Thyroid gland (tissue), 4 donors: Measurements from ENCODE around the gene HASPIN. TPM values are rescaled to one million over a fixed set of nuclear protein-coding genes. Genes with fewer than 3 reads are reported as not detected.

ENCODE experiments used
- DNase-seq, 2 donors: peaks; one replicate each; pipeline ENCODE4 v3.0.0-alpha.2; 2019
- H3K27ac ChIP-seq, 3 donors: fragments of 200-600 bp; sonication (generic); 1 replicate in 2 of 3; 2 replicates in 1 of 3; pipeline ENCODE4 v1.5.1; 2016 to 2019; ENCODE audit warnings: mild to moderate bottlenecking in 1 of 3, moderate library complexity in 1 of 3
- H3K27me3 ChIP-seq: fragments of 200-600 bp; sonication (generic); one replicate; pipeline ENCODE4 v1.5.1; 2019
- H3K36me3 ChIP-seq, 2 donors: fragments of 200-600 bp; sonication (generic); one replicate each; pipeline ENCODE4 v1.5.1; 2016 to 2019
- H3K4me1 ChIP-seq, 2 donors: fragments of 200-600 bp; sonication (generic); one replicate each; pipeline ENCODE4 v1.5.1; 2017 to 2019
- H3K4me3 ChIP-seq, 3 donors: fragments of 200-600 bp; sonication (generic); replicated peaks in 1 of 3; 1 replicate in 2 of 3; 2 replicates in 1 of 3; pipeline ENCODE4 v1.5.1; 2016; ENCODE audit warnings: mild to moderate bottlenecking in 1 of 3
- H3K9me3 ChIP-seq: fragments of 200-600 bp; sonication (generic); one replicate; pipeline ENCODE4 v1.5.1; 2017
- POLR2A ChIP-seq, 2 donors: fragments of 450-650 bp; IDR thresholded peaks; one replicate each; pipeline ENCODE4 v1.6.1; 2017; ENCODE audit warnings: antibody characterized with exemption in 2 of 2, mild to moderate bottlenecking in 2 of 2, moderate library complexity in 1 of 2
- WGBS, 2 donors: methylation state at CpG; one replicate each; pipeline ENCODE4 v1.1.5; 2017; 5-methylcytosine and 5-hydroxymethylcytosine counted together
- intact Hi-C: fragments of 100-400 bp; cut with DNase I; formaldehyde crosslinking; loops from one replicate; pipeline ENCODE4 v1.15.1; 2023
- total RNA-seq, 4 donors: library from RNA; depleted of rRNA; stranded (reverse); fragments of >200 nt; gene quantifications; one replicate each; pipeline ENCODE4 v1.2.3, GENCODE V29; 2016
- TF ChIP-seq, protein P1 (sequence below), 6 experiments: fragments of 200-600 bp in 3 of 6; fragments of 450-650 bp in 3 of 6; sonication (generic) in 3 of 6; IDR thresholded peaks; one replicate each; pipeline ENCODE4 v1.5.1; 2016 to 2019; ENCODE audit warnings: antibody characterized with exemption in 6 of 6, mild to moderate bottlenecking in 2 of 6, inconsistent platforms in 1 of 6, moderate library complexity in 1 of 6

HASPIN gene
- total RNA-seq, 4 donors from 2014 or later, result 0.13 to 0.21 TPM; not detected in 2

DNA sequence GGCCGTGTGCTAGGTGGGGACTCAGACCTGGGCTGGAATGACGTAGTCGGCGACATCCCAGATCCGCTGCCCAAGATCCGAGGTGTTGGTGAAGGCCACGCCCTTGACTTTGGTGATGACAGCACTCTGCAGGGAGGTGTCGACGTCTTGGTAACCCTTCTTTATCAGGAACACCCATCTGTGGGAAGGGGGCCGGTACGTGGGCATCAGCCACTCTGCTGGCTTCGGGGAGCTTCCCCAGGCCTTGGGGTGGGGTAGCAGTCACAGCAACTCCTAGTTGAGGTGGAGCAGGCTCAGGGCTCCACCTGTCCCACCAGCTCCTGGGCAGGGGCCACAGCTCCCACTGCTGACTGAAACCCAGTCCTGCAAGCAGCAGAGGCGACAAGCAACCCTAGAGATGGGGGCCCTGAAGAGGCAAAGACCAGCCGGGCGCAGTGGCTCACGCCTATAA, 32.1 kb upstream of the HASPIN start:
- peaks cover 3% of the 10 kb centered on the region for H3K27me3 ChIP-seq
- DNase-seq, result no peak
- intact Hi-C loops, result no loop called here
- no peaks in the 10 kb centered on the region for H3K9me3 ChIP-seq
- TF ChIP-seq POLR2A (IDR thresholded peaks at IDR 0.05), result no peak
- TF ChIP-seq, protein P1, sequence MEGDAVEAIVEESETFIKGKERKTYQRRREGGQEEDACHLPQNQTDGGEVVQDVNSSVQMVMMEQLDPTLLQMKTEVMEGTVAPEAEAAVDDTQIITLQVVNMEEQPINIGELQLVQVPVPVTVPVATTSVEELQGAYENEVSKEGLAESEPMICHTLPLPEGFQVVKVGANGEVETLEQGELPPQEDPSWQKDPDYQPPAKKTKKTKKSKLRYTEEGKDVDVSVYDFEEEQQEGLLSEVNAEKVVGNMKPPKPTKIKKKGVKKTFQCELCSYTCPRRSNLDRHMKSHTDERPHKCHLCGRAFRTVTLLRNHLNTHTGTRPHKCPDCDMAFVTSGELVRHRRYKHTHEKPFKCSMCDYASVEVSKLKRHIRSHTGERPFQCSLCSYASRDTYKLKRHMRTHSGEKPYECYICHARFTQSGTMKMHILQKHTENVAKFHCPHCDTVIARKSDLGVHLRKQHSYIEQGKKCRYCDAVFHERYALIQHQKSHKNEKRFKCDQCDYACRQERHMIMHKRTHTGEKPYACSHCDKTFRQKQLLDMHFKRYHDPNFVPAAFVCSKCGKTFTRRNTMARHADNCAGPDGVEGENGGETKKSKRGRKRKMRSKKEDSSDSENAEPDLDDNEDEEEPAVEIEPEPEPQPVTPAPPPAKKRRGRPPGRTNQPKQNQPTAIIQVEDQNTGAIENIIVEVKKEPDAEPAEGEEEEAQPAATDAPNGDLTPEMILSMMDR (IDR thresholded peaks at IDR 0.05), result no peak
- H3K4me1 ChIP-seq, result peaks cover 7 to 14% of the 10 kb centered on the region in 2 donors
- WGBS, 2 donors, result 72 to 83% methylated on average over 8 to 16 of the region's 16 CpGs
- no peak overlapping the region for H3K27ac ChIP-seq
- H3K4me3 ChIP-seq, result no peak overlapping the region
- no peaks in the 10 kb centered on the region for H3K36me3 ChIP-seq

DNA sequence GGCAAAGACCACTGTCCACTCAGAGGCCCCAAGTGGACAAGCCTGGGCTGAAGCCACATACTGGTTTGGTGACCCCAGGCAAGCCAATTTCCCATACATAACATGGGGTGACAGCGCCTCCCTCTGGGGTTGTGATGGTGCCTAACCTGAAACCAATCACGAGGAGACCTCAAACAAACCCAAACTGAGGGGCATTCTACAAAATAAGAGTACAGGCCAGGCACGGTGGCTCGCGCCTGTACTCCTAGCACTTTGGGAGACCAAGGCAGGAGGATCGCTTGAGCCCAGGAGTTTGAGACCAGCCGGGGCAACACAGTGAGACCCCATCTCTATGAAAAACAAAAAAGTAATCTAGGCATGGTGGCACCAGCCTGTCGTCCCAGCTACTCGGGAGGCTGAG, 31.4 kb upstream of the HASPIN start:
- H3K36me3 ChIP-seq, result no peaks in the 10 kb centered on the region
- TF ChIP-seq, protein P1 (IDR thresholded peaks at IDR 0.05), result no peak
- TF ChIP-seq POLR2A (IDR thresholded peaks at IDR 0.05), result no peak
- peaks cover 3% of the 10 kb centered on the region for H3K27me3 ChIP-seq
- no peak overlapping the region for H3K27ac ChIP-seq
- 86 to 88% methylated on average over 9 of the region's 9 CpGs for WGBS, 2 donors
- H3K4me1 ChIP-seq, result peaks cover 7 to 14% of the 10 kb centered on the region in 2 donors
- H3K9me3 ChIP-seq, result no peaks in the 10 kb centered on the region
- H3K4me3 ChIP-seq, result no peak overlapping the region
- no peak for DNase-seq
- intact Hi-C loops, result no loop called here

DNA sequence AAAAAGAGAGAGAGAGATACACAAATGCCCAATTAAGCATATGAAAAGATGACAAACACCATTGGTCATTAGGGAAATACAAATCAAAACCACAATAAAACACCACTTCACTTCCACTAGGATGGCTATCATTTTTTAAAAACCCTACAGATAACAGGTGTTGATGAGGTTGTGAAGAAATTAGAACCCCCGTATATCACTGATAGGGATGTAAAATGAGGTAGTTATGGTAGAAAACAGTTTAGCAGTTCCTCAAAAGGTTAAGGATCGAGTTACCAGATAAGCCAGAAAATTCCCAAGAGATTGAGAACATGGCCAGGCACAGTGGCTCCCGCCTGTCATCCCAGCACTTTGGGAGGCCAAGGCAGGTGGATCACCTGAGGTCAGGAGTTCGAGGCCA, 30.6 kb upstream of the HASPIN start:
- no peak overlapping the region for H3K4me3 ChIP-seq
- DNase-seq, result no peak
- H3K4me1 ChIP-seq, result peaks cover 7 to 14% of the 10 kb centered on the region in 2 donors
- intact Hi-C loops, result no loop called here
- TF ChIP-seq, protein P1 (IDR thresholded peaks at IDR 0.05), result no peak
- TF ChIP-seq POLR2A (IDR thresholded peaks at IDR 0.05), result no peak
- no peaks in the 10 kb centered on the region for H3K9me3 ChIP-seq
- no peak overlapping the region for H3K27ac ChIP-seq
- H3K27me3 ChIP-seq, result peaks cover 3% of the 10 kb centered on the region
- 70 to 79% methylated on average over 4 of the region's 4 CpGs for WGBS, 2 donors
- H3K36me3 ChIP-seq, result no peaks in the 10 kb centered on the region

DNA sequence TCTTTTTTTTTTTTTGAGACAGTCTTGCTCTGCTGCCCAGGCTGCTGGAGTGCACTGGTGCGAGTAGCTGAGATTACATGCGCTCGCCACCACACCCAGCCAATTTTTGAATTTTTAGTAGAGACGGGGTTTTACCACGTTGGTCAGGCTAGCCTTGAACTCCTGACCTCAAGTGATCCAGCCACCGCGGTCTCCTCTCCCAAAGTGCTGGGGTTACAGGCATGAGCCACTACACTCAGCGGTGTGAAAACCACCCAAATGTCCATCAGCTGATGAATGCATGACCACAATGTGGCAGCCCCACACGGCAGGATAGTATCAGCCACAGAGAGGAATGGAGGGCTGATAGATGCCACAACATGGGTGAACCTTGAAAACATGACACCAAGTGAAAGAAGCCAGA, 29.9 kb upstream of the HASPIN start:
- no peak for DNase-seq
- WGBS, 2 donors, result 64 to 79% methylated on average over 9 of the region's 9 CpGs
- H3K27me3 ChIP-seq, result peaks cover 3% of the 10 kb centered on the region

DNA sequence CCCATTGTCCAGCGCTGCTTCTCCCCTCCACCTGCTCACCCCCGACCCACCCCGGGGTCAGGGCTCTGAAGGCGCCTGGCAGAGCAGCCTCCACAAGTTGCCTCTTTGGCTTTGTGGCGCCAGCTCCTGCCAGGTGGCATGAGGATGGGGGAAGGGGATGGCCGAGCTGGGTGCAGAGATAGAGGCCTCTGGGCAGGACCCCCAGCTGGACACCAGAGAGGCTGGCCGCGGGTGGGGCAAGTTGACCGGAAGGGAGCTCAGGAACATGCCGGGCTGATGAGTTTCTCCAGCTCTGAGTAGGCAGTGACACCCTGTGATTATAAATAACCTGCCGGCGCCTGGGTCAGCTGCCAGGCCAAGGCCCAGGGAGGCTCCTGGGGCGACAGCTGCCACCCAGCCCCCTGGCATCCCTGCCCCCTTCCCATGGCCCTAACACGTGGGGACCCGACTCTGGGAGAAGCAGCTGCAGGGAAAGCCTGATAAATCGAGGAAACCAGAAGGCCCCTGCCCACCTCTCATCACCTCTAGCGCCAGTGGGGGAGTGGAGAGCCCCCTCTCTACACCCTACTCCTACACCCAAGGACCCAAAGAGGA, 28.5 kb upstream of the HASPIN start:
- no peaks in the 10 kb centered on the region for H3K36me3 ChIP-seq
- H3K9me3 ChIP-seq, result no peaks in the 10 kb centered on the region
- H3K4me3 ChIP-seq, result no peak overlapping the region
- intact Hi-C loops, result no loop called here
- H3K4me1 ChIP-seq, result peaks cover 7 to 14% of the 10 kb centered on the region in 2 donors
- no peak for TF ChIP-seq POLR2A (IDR thresholded peaks at IDR 0.05)
- TF ChIP-seq, protein P1 (IDR thresholded peaks at IDR 0.05), result no peak
- H3K27me3 ChIP-seq, result peaks cover 3% of the 10 kb centered on the region
- no peak for DNase-seq
- no peak overlapping the region for H3K27ac ChIP-seq
- WGBS, 2 donors, result 0 to 5% methylated on average over 3 to 4 of the region's 17 CpGs

More for the DNA sequence above, 29.9 kb upstream of the HASPIN start:
- TF ChIP-seq, protein P1 (IDR thresholded peaks at IDR 0.05), result no peak
- no peak for TF ChIP-seq POLR2A (IDR thresholded peaks at IDR 0.05)
- Histone ChIP-seq H3K4me3 (no peak overlapping the region), H3K27ac (no peak overlapping the region), H3K4me1 (peaks cover 7 to 14% of the 10 kb centered on the region in 2 donors), H3K36me3 (no peaks in the 10 kb centered on the region), H3K9me3 (no peaks in the 10 kb centered on the region)
- intact Hi-C loops, result no loop called here
